SK-N-SH (cell line): Measurements from ENCODE around the gene BRCA2. TPM values are rescaled to one million over a fixed set of nuclear protein-coding genes. Genes with fewer than 3 reads are reported as not detected.

Source experiments
- CTCF ChIA-PET: fragments of 300-600, 350-600 bp; formaldehyde crosslinking; extraction: SDS; loops from one replicate; lab custom pipeline; 2021; lab: Yijun Ruan, JAX
- POLR2A ChIA-PET: fragments of 350-600 bp; sonication (Branson Sonifier 250); formaldehyde crosslinking; extraction: SDS; loops from one replicate; lab custom pipeline; 2020; ENCODE audit warnings: antibody characterized with exemption, inconsistent platforms; lab: Yijun Ruan, JAX
- DNase-seq: peaks from one replicate; pipeline ENCODE4 v3.0.0; 2012
- H2AFZ ChIP-seq: fragments of 200-600 bp; sonication (generic); 2 replicates; pipeline ENCODE4 v1.8.1; 2016; ENCODE audit warnings: antibody characterized with exemption, mild to moderate bottlenecking, low read depth
- H3F3A ChIP-seq: fragments of 200-600 bp; sonication (generic); replicated peaks from 2 replicates; pipeline ENCODE3; 2016; ENCODE audit warnings: antibody characterized with exemption, mild to moderate bottlenecking; ENCODE audit not compliant: insufficient read depth
- H3K27ac ChIP-seq, 2 experiments: fragments of 200-500 bp in 1 of 2; fragments of 200-600 bp in 1 of 2; sonication (Bioruptor generic) in 1 of 2; sonication (generic), shearing (Covaris generic) in 1 of 2; 2 replicates each; pipeline versions ENCODE4 v1.5.1 to v1.6.1; 2014 to 2016; ENCODE audit warnings: low read depth in 2 of 2, inconsistent platforms in 1 of 2, low read length in 1 of 2, mild to moderate bottlenecking in 1 of 2, mixed read lengths in 1 of 2
- H3K27me3 ChIP-seq: fragments of 200-600 bp; sonication (generic), shearing (Covaris generic); 2 replicates; pipeline ENCODE4 v1.6.1; 2016; ENCODE audit warnings: mixed run types; ENCODE audit not compliant: insufficient read depth
- H3K36me3 ChIP-seq, 2 experiments: fragments of 200-500 bp in 1 of 2; fragments of 200-600 bp in 1 of 2; sonication (Bioruptor generic) in 1 of 2; sonication (generic) in 1 of 2; replicated peaks in 1 of 2; 2 replicates each; pipeline versions ENCODE3 to v1.5.1; 2014 to 2016; ENCODE audit warnings: low read length in 1 of 2, mild to moderate bottlenecking in 1 of 2; ENCODE audit not compliant: insufficient read depth in 2 of 2, control insufficient read depth in 1 of 2
- H3K4me1 ChIP-seq, 2 experiments: fragments of 200-500 bp in 1 of 2; fragments of 200-600 bp in 1 of 2; sonication (Bioruptor generic) in 1 of 2; sonication (generic), shearing (Covaris generic) in 1 of 2; 2 replicates each; pipeline versions ENCODE4 v1.5.1 to v1.6.1; 2014 to 2016; ENCODE audit warnings: low read depth in 1 of 2, low read length in 1 of 2, mixed run types in 1 of 2; ENCODE audit not compliant: insufficient read depth in 2 of 2, control insufficient read depth in 1 of 2
- H3K4me2 ChIP-seq: fragments of 200-600 bp; sonication (generic), shearing (Covaris generic); 2 replicates; pipeline ENCODE4 v1.6.1; 2017; ENCODE audit warnings: mixed run types
- H3K4me3 ChIP-seq, 2 experiments: fragments of 200-500 bp in 1 of 2; fragments of 200-600 bp in 1 of 2; sonication (Bioruptor generic) in 1 of 2; sonication (generic), shearing (Covaris generic) in 1 of 2; 2 replicates each; pipeline versions ENCODE4 v1.5.1 to v1.8.1; 2014 to 2016; ENCODE audit warnings: low read depth in 2 of 2, inconsistent platforms in 1 of 2, low read length in 1 of 2, mild to moderate bottlenecking in 1 of 2, mixed read lengths in 1 of 2, moderate library complexity in 1 of 2
- H3K79me2 ChIP-seq: fragments of 200-600 bp; sonication (generic); 2 replicates; pipeline ENCODE4 v1.8.1; 2017; ENCODE audit warnings: mild to moderate bottlenecking; ENCODE audit not compliant: insufficient read depth
- H3K9ac ChIP-seq: fragments of 200-600 bp; sonication (generic); 2 replicates; pipeline ENCODE4 v1.6.1; 2017; ENCODE audit warnings: mixed run types
- H3K9me2 ChIP-seq: fragments of 200-600 bp; sonication (generic); 2 replicates; pipeline ENCODE4 v1.6.1; 2017; ENCODE audit warnings: mixed run types
- H3K9me3 ChIP-seq: fragments of 200-600 bp; sonication (generic); 2 replicates; pipeline ENCODE4 v1.6.1; 2017; ENCODE audit warnings: mixed run types, mild to moderate bottlenecking, moderate library complexity
- H4K20me1 ChIP-seq: fragments of 200-600 bp; sonication (generic); 2 replicates; pipeline ENCODE4 v1.6.1; 2017; ENCODE audit warnings: mild to moderate bottlenecking, mixed run types; ENCODE audit not compliant: insufficient read depth
- CTCF ChIP-seq: fragments of 200-600 bp; sonication (generic); IDR thresholded peaks from 2 replicates; pipeline ENCODE4 v1.6.1; 2017; ENCODE audit warnings: antibody characterized with exemption, mild to moderate bottlenecking, moderate library complexity
- ELF1 ChIP-seq: IDR thresholded peaks from 2 replicates; pipeline ENCODE4 v1.4.0; 2012
- FOXJ3 ChIP-seq: sonication (generic); formaldehyde crosslinking; IDR thresholded peaks from 2 replicates; pipeline ENCODE4 v1.5.1; 2020; ENCODE audit warnings: mild to moderate bottlenecking, missing genetic modification reagents
- GATA2 ChIP-seq: sonication (generic); formaldehyde crosslinking; IDR thresholded peaks from 2 replicates; pipeline ENCODE4 v1.5.0; 2020; ENCODE audit warnings: mild to moderate bottlenecking, missing genetic modification reagents
- MXI1 ChIP-seq: IDR thresholded peaks from 2 replicates; pipeline ENCODE4 v1.6.1; 2012; ENCODE audit warnings: mild to moderate bottlenecking, low read depth, low read length, improper control_type of control experiment
- POLR2AphosphoS5 ChIP-seq: IDR thresholded peaks from 2 replicates; pipeline ENCODE4 v1.6.1; 2012; ENCODE audit warnings: low read depth, low read length
- RAD21 ChIP-seq: IDR thresholded peaks from 2 replicates; pipeline ENCODE4 v1.6.1; 2012; ENCODE audit warnings: mild to moderate bottlenecking, low read length
- RCOR1 ChIP-seq: fragments of 150-350 bp; IDR thresholded peaks from 2 replicates; pipeline ENCODE4 v1.6.1; 2017; ENCODE audit warnings: antibody characterized with exemption, low read length
- REST ChIP-seq: IDR thresholded peaks from 2 replicates; pipeline ENCODE4 v1.6.1; 2012; ENCODE audit warnings: mild to moderate bottlenecking, low read depth, low read length, moderate library complexity
- SMC3 ChIP-seq: IDR thresholded peaks from 2 replicates; pipeline ENCODE4 v1.6.1; 2012; ENCODE audit warnings: low read depth, low read length, improper control_type of control experiment
- TAF1 ChIP-seq: IDR thresholded peaks from 2 replicates; pipeline ENCODE4 v1.6.1; 2012; ENCODE audit warnings: low read depth, mild to moderate bottlenecking, low read length, moderate library complexity, borderline replicate concordance
- TEAD4 ChIP-seq: IDR thresholded peaks from 2 replicates; pipeline ENCODE4 v1.4.0; 2012; ENCODE audit warnings: mild to moderate bottlenecking, borderline replicate concordance; ENCODE audit not compliant: insufficient read depth
- ZBTB33 ChIP-seq: IDR thresholded peaks from 2 replicates; pipeline ENCODE4 v1.4.0; 2012; ENCODE audit warnings: low read depth, borderline replicate concordance
- WGBS: methylation state at CpG from one replicate; pipeline ENCODE4 v1.1.6; 2017; ENCODE audit warnings: low lambda C conversion rate; 5-methylcytosine and 5-hydroxymethylcytosine counted together
- polyA plus RNA-seq, 3 experiments: library from polyadenylated mRNA; depleted of rRNA; stranded (reverse); fragments of >200 nt; gene quantifications; 2 replicates each; pipeline ENCODE4 v1.2.3, GENCODE V29; 2012
- TF ChIP-seq, protein P1 (sequence below): fragments of 150-350 bp; IDR thresholded peaks from 2 replicates; pipeline ENCODE4 v1.6.1; 2016; ENCODE audit warnings: mild to moderate bottlenecking, low read depth, low read length
- TF ChIP-seq, protein P2 (sequence below): IDR thresholded peaks from 2 replicates; pipeline ENCODE4 v1.4.0; 2012; ENCODE audit warnings: low read depth, borderline replicate concordance
- TF ChIP-seq, protein P3 (sequence below): IDR thresholded peaks from 2 replicates; pipeline ENCODE4; 2012

BRCA2 gene
- polyA plus RNA-seq, 1 of the 3 experiments (the other 2 are of a cell fraction): 1.6 TPM

DNA sequence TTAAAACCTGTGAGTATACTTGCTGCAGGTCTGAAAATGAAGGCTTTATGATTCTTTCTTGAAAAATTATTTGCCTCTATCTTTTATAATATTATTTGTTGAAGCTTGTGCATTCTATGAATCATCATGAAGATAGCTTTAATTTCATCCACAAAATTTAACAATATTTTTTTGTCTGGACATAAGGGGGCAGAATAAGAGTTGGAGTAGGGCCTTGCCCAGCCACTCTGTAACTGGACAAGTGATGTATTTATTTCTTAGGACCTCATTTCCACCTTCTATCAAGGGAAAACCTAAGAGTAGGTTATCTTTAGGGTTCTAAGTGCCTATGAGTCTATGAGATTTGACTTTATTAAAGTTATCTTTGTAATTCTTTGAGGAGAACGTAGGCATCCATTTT is 62.7 kb downstream of the BRCA2 start:
- DNase-seq: no peak
- CTCF ChIA-PET: interaction anchor here (0.6 to 1.4 kb wide), 5 partner anchors 14 to 468 kb away, joined by 3 to 7 read pairs (median 3); partner anchors contain the start of gene PDS5B

DNA sequence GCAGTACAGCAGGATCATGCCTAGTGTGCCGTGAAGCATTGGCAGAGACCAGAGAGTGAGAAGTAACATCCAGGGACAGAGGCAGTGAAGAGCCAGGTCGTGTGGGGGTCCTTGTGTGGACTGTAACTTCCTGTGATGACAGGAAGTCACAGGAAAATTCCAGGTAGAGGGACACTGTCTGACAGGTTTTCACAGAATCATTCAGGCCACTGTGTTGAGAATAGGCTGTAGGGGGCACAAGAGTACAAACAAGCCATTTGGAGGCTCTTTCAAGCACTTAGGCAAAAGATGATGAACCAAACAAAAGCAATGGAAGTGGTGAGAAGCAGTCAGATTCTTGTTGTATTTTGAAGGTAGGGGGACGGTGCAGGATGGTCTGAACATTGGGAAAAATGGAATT is 66.2 kb downstream of the BRCA2 start:
- 87% methylated on average over 3 of the region's 3 CpGs for WGBS
- Histone ChIP-seq H3F3A (no peaks in the 10 kb centered on the region), H3K9me3 (no peaks in the 10 kb centered on the region), H3K9me2 (no peaks in the 10 kb centered on the region), H3K36me3 (peaks cover 14 to 23% of the 10 kb centered on the region in 2 experiments), H3K79me2 (no peaks in the 10 kb centered on the region), H3K27ac (no peak overlapping the region), H3K4me1 (no peaks in the 10 kb centered on the region), H4K20me1 (no peaks in the 10 kb centered on the region), H3K4me2 (no peak overlapping the region), H3K27me3 (no peaks in the 10 kb centered on the region), H3K9ac (no peak overlapping the region), H2AFZ (no peak overlapping the region), H3K4me3 (no peak overlapping the region)
- ChIA-PET POLR2A (no interaction called here), CTCF (interaction anchor here (0.8 to 3.4 kb wide), 6 partner anchors 15 to 199 kb away, joined by 3 to 35 read pairs (median 4); no protein-coding TSS in a partner anchor)
- DNase-seq: peak; percentile 9
- TF ChIP-seq ELF1 (no peak), RAD21 (peak; percentile 69), CTCF (peak; percentile 36), ZBTB33 (no peak), MXI1 (no peak), SMC3 (peak; percentile 44), FOXJ3 (CRISPR knock-in tag) (no peak), REST (no peak), TEAD4 (no peak), RCOR1 (no peak), TAF1 (no peak), POLR2AphosphoS5 (no peak)
- TF ChIP-seq, protein P1, sequence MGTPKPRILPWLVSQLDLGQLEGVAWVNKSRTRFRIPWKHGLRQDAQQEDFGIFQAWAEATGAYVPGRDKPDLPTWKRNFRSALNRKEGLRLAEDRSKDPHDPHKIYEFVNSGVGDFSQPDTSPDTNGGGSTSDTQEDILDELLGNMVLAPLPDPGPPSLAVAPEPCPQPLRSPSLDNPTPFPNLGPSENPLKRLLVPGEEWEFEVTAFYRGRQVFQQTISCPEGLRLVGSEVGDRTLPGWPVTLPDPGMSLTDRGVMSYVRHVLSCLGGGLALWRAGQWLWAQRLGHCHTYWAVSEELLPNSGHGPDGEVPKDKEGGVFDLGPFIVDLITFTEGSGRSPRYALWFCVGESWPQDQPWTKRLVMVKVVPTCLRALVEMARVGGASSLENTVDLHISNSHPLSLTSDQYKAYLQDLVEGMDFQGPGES: no peak
- TF ChIP-seq, protein P2, sequence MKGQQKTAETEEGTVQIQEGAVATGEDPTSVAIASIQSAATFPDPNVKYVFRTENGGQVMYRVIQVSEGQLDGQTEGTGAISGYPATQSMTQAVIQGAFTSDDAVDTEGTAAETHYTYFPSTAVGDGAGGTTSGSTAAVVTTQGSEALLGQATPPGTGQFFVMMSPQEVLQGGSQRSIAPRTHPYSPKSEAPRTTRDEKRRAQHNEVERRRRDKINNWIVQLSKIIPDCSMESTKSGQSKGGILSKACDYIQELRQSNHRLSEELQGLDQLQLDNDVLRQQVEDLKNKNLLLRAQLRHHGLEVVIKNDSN: no peak
- TF ChIP-seq, protein P3, sequence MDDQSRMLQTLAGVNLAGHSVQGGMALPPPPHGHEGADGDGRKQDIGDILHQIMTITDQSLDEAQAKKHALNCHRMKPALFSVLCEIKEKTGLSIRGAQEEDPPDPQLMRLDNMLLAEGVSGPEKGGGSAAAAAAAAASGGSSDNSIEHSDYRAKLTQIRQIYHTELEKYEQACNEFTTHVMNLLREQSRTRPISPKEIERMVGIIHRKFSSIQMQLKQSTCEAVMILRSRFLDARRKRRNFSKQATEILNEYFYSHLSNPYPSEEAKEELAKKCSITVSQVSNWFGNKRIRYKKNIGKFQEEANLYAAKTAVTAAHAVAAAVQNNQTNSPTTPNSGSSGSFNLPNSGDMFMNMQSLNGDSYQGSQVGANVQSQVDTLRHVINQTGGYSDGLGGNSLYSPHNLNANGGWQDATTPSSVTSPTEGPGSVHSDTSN: no peak

More for the DNA sequence above, 62.7 kb downstream of the BRCA2 start:
- H3K4me3 ChIP-seq: no peak overlapping the region
- H3K4me2 ChIP-seq: no peak overlapping the region
- 100% methylated on average over 1 of the region's 1 CpG for WGBS
- no peak overlapping the region for H2AFZ ChIP-seq
- POLR2A ChIA-PET: no interaction called here
- no peaks in the 10 kb centered on the region for H3K27me3 ChIP-seq
- H3K27ac ChIP-seq: no peak overlapping the region
- H4K20me1 ChIP-seq: no peaks in the 10 kb centered on the region
- H3F3A ChIP-seq: no peaks in the 10 kb centered on the region
- H3K36me3 ChIP-seq: peaks cover 10 to 17% of the 10 kb centered on the region in 2 experiments
- H3K9me2 ChIP-seq: no peaks in the 10 kb centered on the region
- no peaks in the 10 kb centered on the region for H3K4me1 ChIP-seq
- no peak for TF ChIP-seq GATA2
- TF ChIP-seq RAD21: peak; percentile 41
- no peaks in the 10 kb centered on the region for H3K9me3 ChIP-seq
- no peak overlapping the region for H3K9ac ChIP-seq
- H3K79me2 ChIP-seq: no peaks in the 10 kb centered on the region
